H9 (cell line): ENCODE measurements around the gene PLXNA4. TPM values are rescaled to one million over a fixed set of nuclear protein-coding genes. Genes with fewer than 3 reads are reported as not detected.

ENCODE experiments used
- DNase-seq: peaks from one replicate; pipeline ENCODE4 v3.0.0-alpha.2; 2017
- H2AFZ ChIP-seq: one replicate; pipeline ENCODE4 v1.6.1; 2013; ENCODE audit warnings: mild to moderate bottlenecking, low read length, control low read depth, moderate library complexity
- H2AK5ac ChIP-seq: 2 replicates; pipeline ENCODE4 v1.6.1; 2013; ENCODE audit warnings: low read length, control low read depth, mixed read lengths; ENCODE audit not compliant: insufficient read length
- H2BK120ac ChIP-seq: one replicate; pipeline ENCODE4 v1.6.1; 2013; ENCODE audit warnings: low read depth, mild to moderate bottlenecking, low read length, control low read depth, inconsistent platforms; ENCODE audit not compliant: poor library complexity, severe bottlenecking
- H2BK12ac ChIP-seq: 2 replicates; pipeline ENCODE4 v1.6.1; 2013; ENCODE audit warnings: low read length, control low read depth, mixed read lengths, low read depth; ENCODE audit not compliant: insufficient read length
- H2BK15ac ChIP-seq: 2 replicates; pipeline ENCODE4 v1.6.1; 2013; ENCODE audit warnings: low read depth, low read length, control low read depth
- H2BK20ac ChIP-seq: one replicate; pipeline ENCODE4 v1.6.1; 2013; ENCODE audit warnings: low read depth, mild to moderate bottlenecking, low read length, control low read depth, inconsistent platforms; ENCODE audit not compliant: poor library complexity, severe bottlenecking
- H2BK5ac ChIP-seq: 2 replicates; pipeline ENCODE4 v1.6.1; 2013; ENCODE audit warnings: low read length, control low read depth, mixed read lengths; ENCODE audit not compliant: insufficient read length
- H3K14ac ChIP-seq: 2 replicates; pipeline ENCODE4 v1.6.1; 2013; ENCODE audit warnings: low read length, control low read depth; ENCODE audit not compliant: insufficient read depth
- H3K18ac ChIP-seq: 2 replicates; pipeline ENCODE4 v1.6.1; 2013; ENCODE audit warnings: low read depth, mild to moderate bottlenecking, mixed read lengths, low read length, control low read depth; ENCODE audit not compliant: insufficient read length
- H3K23ac ChIP-seq: 2 replicates; pipeline ENCODE4 v1.6.1; 2013; ENCODE audit warnings: low read length, control low read depth, mixed read lengths, low read depth; ENCODE audit not compliant: insufficient read length
- H3K23me2 ChIP-seq: 2 replicates; pipeline ENCODE4 v1.6.1; 2013; ENCODE audit warnings: low read depth, mild to moderate bottlenecking, mixed read lengths, low read length, control low read depth; ENCODE audit not compliant: insufficient read length, poor library complexity, severe bottlenecking
- H3K27ac ChIP-seq: 2 replicates; pipeline ENCODE4 v1.5.1; 2013; ENCODE audit warnings: low read length, control low read depth, mixed read lengths, low read depth; ENCODE audit not compliant: insufficient read length
- H3K27me3 ChIP-seq: 2 replicates; pipeline ENCODE4 v1.6.1; 2013; ENCODE audit warnings: low read length, control low read depth, inconsistent platforms; ENCODE audit not compliant: insufficient read depth
- H3K4ac ChIP-seq: 2 replicates; pipeline ENCODE4 v1.6.1; 2013; ENCODE audit warnings: low read depth, mild to moderate bottlenecking, control low read depth, inconsistent platforms, low read length, moderate library complexity
- H3K4me1 ChIP-seq: 2 replicates; pipeline ENCODE4 v1.6.1; 2013; ENCODE audit warnings: low read length, control low read depth, inconsistent platforms; ENCODE audit not compliant: insufficient read depth
- H3K4me2 ChIP-seq: 2 replicates; pipeline ENCODE4 v1.6.1; 2013; ENCODE audit warnings: low read length, control low read depth, mixed read lengths; ENCODE audit not compliant: insufficient read length, insufficient read depth
- H3K56ac ChIP-seq: 2 replicates; pipeline ENCODE4 v1.6.1; 2013; ENCODE audit warnings: low read depth, mild to moderate bottlenecking, mixed read lengths, low read length, control low read depth; ENCODE audit not compliant: insufficient read length
- H3K79me1 ChIP-seq: 2 replicates; pipeline ENCODE4 v1.6.1; 2013; ENCODE audit warnings: low read depth, mild to moderate bottlenecking, moderate library complexity, low read length, control low read depth, inconsistent platforms; ENCODE audit not compliant: insufficient read depth, poor library complexity, severe bottlenecking
- H3K79me2 ChIP-seq: 2 replicates; pipeline ENCODE4 v1.6.1; 2013; ENCODE audit warnings: low read length, control low read depth, inconsistent platforms; ENCODE audit not compliant: insufficient read depth
- H3K9ac ChIP-seq: 2 replicates; pipeline ENCODE4 v1.6.1; 2013; ENCODE audit warnings: low read length, control low read depth, mixed read lengths; ENCODE audit not compliant: insufficient read length; ENCODE audit errors: extremely low read depth
- H3K9me3 ChIP-seq: one replicate; pipeline ENCODE4 v1.6.1; 2013; ENCODE audit warnings: low read depth, low read length, inconsistent platforms; ENCODE audit not compliant: control insufficient read depth
- H3T11ph ChIP-seq: one replicate; pipeline ENCODE4 v1.6.1; 2013; ENCODE audit warnings: mild to moderate bottlenecking, low read length, control low read depth, inconsistent platforms
- H4K20me1 ChIP-seq: one replicate; pipeline ENCODE4 v1.6.1; 2013; ENCODE audit not compliant: control insufficient read depth, insufficient read length, insufficient read depth
- H4K5ac ChIP-seq: 2 replicates; pipeline ENCODE4 v1.6.1; 2013; ENCODE audit warnings: low read depth, mild to moderate bottlenecking, mixed read lengths, low read length, control low read depth; ENCODE audit not compliant: insufficient read length
- H4K8ac ChIP-seq: replicated peaks from 2 replicates; pipeline ENCODE4 v1.6.1; 2013; ENCODE audit warnings: low read length, control low read depth, mixed read lengths, low read depth; ENCODE audit not compliant: insufficient read length
- H4K91ac ChIP-seq: 2 replicates; pipeline ENCODE4 v1.6.1; 2013; ENCODE audit warnings: low read depth, mild to moderate bottlenecking, moderate library complexity, mixed read lengths, low read length, control low read depth; ENCODE audit not compliant: insufficient read length
- H3K27ac Mint-ChIP-seq, 3 experiments: 2 replicates in 2 of 3; 3 replicates in 1 of 3; pipeline ENCODE4 v1.8.0; 2020 to 2021; ENCODE audit warnings: mixed read lengths in 3 of 3, mild to moderate bottlenecking in 1 of 3, moderate library complexity in 1 of 3
- H3K27me3 Mint-ChIP-seq: 2 replicates; pipeline ENCODE4 v1.8.0; 2021; ENCODE audit warnings: low read depth, mild to moderate bottlenecking, moderate library complexity, mixed read lengths
- H3K36me3 Mint-ChIP-seq, 3 experiments: 2 replicates in 2 of 3; 3 replicates in 1 of 3; pipeline ENCODE4 v1.8.0; 2020 to 2021; ENCODE audit warnings: low read depth in 3 of 3, mixed read lengths in 3 of 3; ENCODE audit not compliant: insufficient read depth in 1 of 3
- H3K4me1 Mint-ChIP-seq, 2 experiments: 2 replicates each; pipeline ENCODE4 v1.8.0; 2020; ENCODE audit warnings: mixed read lengths in 2 of 2
- H3K4me3 Mint-ChIP-seq, 2 experiments: 2 replicates in 1 of 2; 3 replicates in 1 of 2; pipeline ENCODE4 v1.8.0; 2020 to 2021; ENCODE audit warnings: mild to moderate bottlenecking in 2 of 2, mixed read lengths in 2 of 2, moderate library complexity in 1 of 2
- H3K9me3 Mint-ChIP-seq, 2 experiments: 2 replicates in 1 of 2; 3 replicates in 1 of 2; pipeline ENCODE4 v1.8.0; 2020; ENCODE audit warnings: mild to moderate bottlenecking in 2 of 2, mixed read lengths in 2 of 2, moderate library complexity in 1 of 2
- WGBS: extraction: QIAGEN DNeasy Blood & Tissue Kit; methylation state at CpG from one replicate; pipeline ENCODE4 v1.1.7; 2013; ENCODE audit warnings: missing lambda C conversion rate, low lambda C conversion rate, mixed read lengths; ENCODE audit not compliant: insufficient read length; ENCODE audit errors: extremely low coverage; 5-methylcytosine and 5-hydroxymethylcytosine counted together
- total RNA-seq: library from RNA; stranded (reverse); gene quantifications from 2 replicates; pipeline ENCODE4 v1.2.1, GENCODE V29; 2021
- TF ChIP-seq, protein P1 (sequence below): fragments of 200-600 bp; sonication (generic); conservative IDR thresholded peaks from 3 replicates; pipeline ENCODE4 v1.8.0; 2021; ENCODE audit warnings: antibody characterized with exemption, mild to moderate bottlenecking

Gene PLXNA4
- total RNA-seq, 1 experiment from 2014 or later = 0.35 TPM

DNA sequence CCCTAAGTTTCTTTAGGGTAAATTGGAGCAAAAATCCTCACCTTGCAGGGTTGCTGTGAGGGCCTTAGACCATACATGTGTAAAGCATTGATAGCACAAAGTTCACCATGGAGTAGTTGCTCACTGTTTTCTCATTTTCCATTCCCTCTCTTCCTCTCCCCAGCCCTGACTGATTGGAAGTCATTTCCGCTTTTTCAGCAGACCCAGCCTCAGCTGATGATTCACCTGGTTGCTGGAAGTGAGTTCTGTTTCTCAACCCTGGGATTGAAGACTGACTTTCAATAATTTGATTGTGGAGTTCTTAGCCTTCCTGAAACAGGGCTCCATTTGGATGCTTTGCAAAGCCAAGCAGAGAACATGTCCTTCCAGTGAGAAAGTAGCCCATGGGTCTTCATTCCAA lies 107.0 kb downstream of the PLXNA4 start:
- H3K27ac ChIP-seq = no peak overlapping the region
- TF ChIP-seq, protein P1, sequence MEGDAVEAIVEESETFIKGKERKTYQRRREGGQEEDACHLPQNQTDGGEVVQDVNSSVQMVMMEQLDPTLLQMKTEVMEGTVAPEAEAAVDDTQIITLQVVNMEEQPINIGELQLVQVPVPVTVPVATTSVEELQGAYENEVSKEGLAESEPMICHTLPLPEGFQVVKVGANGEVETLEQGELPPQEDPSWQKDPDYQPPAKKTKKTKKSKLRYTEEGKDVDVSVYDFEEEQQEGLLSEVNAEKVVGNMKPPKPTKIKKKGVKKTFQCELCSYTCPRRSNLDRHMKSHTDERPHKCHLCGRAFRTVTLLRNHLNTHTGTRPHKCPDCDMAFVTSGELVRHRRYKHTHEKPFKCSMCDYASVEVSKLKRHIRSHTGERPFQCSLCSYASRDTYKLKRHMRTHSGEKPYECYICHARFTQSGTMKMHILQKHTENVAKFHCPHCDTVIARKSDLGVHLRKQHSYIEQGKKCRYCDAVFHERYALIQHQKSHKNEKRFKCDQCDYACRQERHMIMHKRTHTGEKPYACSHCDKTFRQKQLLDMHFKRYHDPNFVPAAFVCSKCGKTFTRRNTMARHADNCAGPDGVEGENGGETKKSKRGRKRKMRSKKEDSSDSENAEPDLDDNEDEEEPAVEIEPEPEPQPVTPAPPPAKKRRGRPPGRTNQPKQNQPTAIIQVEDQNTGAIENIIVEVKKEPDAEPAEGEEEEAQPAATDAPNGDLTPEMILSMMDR = no peak

More for the DNA sequence above, 107.0 kb downstream of the PLXNA4 start:
- Histone ChIP-seq H2BK120ac (no peak overlapping the region), H4K8ac (no peak overlapping the region), H3K9ac (no peak overlapping the region), H4K5ac (no peak overlapping the region), H4K20me1 (no peaks in the 10 kb centered on the region), H3K79me1 (no peaks in the 10 kb centered on the region), H3K18ac (no peak overlapping the region), H2AFZ (no peak overlapping the region), H3K4ac (no peak overlapping the region), H3K23me2 (no peaks in the 10 kb centered on the region), H3K9me3 (no peaks in the 10 kb centered on the region), H3K79me2 (no peaks in the 10 kb centered on the region), H3K23ac (no peak overlapping the region), H2AK5ac (no peak overlapping the region), H2BK15ac (no peak overlapping the region), H4K91ac (no peak overlapping the region), H2BK12ac (no peak overlapping the region), H2BK5ac (no peak overlapping the region), H2BK20ac (no peak overlapping the region), H3K4me1 (peaks cover 2% of the 10 kb centered on the region; the same call in 1 of the 2 replicates), H3K56ac (no peak overlapping the region), H3T11ph (no peak overlapping the region), H3K14ac (no peak overlapping the region), H3K27me3 (no peaks in the 10 kb centered on the region), H3K4me2 (no peak overlapping the region)
- no peak for DNase-seq
- peaks cover 15% of the 10 kb centered on the region for H3K27me3 Mint-ChIP-seq
- H3K4me1 Mint-ChIP-seq = peaks cover 4 to 19% of the 10 kb centered on the region in 2 experiments
- no CpG with 5 or more reads among the region's 1 CpG for WGBS
- no peak overlapping the region for H3K27ac Mint-ChIP-seq
- H3K36me3 Mint-ChIP-seq = no peaks in the 10 kb centered on the region
- H3K4me3 Mint-ChIP-seq = no peak overlapping the region
- no peaks in the 10 kb centered on the region for H3K9me3 Mint-ChIP-seq
